GM21825 (cell line): ENCODE measurements around the gene POU2F1.
"Not testable (repeated sequence)": the region's sequence is repeated elsewhere in the genome, so short reads cannot be mapped to it uniquely, and the experiment has no call there.

ENCODE experiments used
- ATAC-seq: cut with Tn5 transposase; IDR thresholded peaks from one replicate; pipeline ENCODE4 v1.9.1; 2021; ENCODE audit warnings: mild to moderate bottlenecking, moderate library complexity; ENCODE audit not compliant: unreplicated experiment

POU2F1 gene

GRCh38 chr1:167305059-167305705 is 84.5 kb downstream of the POU2F1 start:
- ATAC-seq, result no peak

GRCh38 chr1:167305706-167306277 is 85.1 kb downstream of the POU2F1 start:
- ATAC-seq, result no peak

- no peak for ATAC-seq
These were observed 90.0 kb downstream of the POU2F1 start for GRCh38 chr1:167310732-167311131.

- ATAC-seq, result no peak
These were observed 92.2 kb downstream of the POU2F1 start for GRCh38 chr1:167312871-167313270.

GRCh38 chr1:167314671-167315070 is 94.0 kb downstream of the POU2F1 start:
- ATAC-seq, result no peak

GRCh38 chr1:167317463-167317862 is 96.8 kb downstream of the POU2F1 start:
- ATAC-seq, result no peak

GRCh38 chr1:167319206-167319605 is 98.5 kb downstream of the POU2F1 start:
- ATAC-seq, result not testable (repeated sequence)

GRCh38 chr1:167322483-167322882 is 101.8 kb downstream of the POU2F1 start:
- ATAC-seq, result no peak

GRCh38 chr1:167325151-167325550 is 104.5 kb downstream of the POU2F1 start:
- no peak for ATAC-seq

- ATAC-seq, result no peak
These were observed 107.7 kb downstream of the POU2F1 start for GRCh38 chr1:167328306-167328815.

GRCh38 chr1:167328816-167329483 is 108.3 kb downstream of the POU2F1 start:
- peak; percentile 69 for ATAC-seq

GRCh38 chr1:167330601-167331293 is 110.1 kb downstream of the POU2F1 start:
- ATAC-seq, result peak; percentile 28

GRCh38 chr1:167331650-167332049 is 111.0 kb downstream of the POU2F1 start:
- ATAC-seq, result no peak

- no peak for ATAC-seq
These were observed 111.8 kb downstream of the POU2F1 start for GRCh38 chr1:167332503-167332902.

- ATAC-seq, result no peak
These were observed 112.4 kb downstream of the POU2F1 start for GRCh38 chr1:167333124-167333523.

- ATAC-seq, result no peak
These were observed 113.0 kb downstream of the POU2F1 start for GRCh38 chr1:167333703-167334102.

- ATAC-seq, result no peak
These were observed 118.7 kb downstream of the POU2F1 start for GRCh38 chr1:167339405-167339804.

- peak; percentile 64 for ATAC-seq
These were observed 122.2 kb downstream of the POU2F1 start for GRCh38 chr1:167342846-167343245.

- ATAC-seq, result no peak
These were observed 123.4 kb downstream of the POU2F1 start for GRCh38 chr1:167344112-167344511.

- no peak for ATAC-seq
These were observed 124.1 kb downstream of the POU2F1 start for GRCh38 chr1:167344615-167345385.

GRCh38 chr1:167345386-167345733 is 124.7 kb downstream of the POU2F1 start:
- ATAC-seq, result no peak
